ENCODE measurements around the gene HCN1.

The HCN1 gene

GRCh38 chr5:45279109-45279508, 417.1 kb downstream of the HCN1 start:
- Histone ChIP-seq H3K27me3 (ENCODE audit: insufficient read depth, poor library complexity, severe bottlenecking) (no peaks in the 10 kb centered on the region), H3K4me3 (replicated peaks; ENCODE audit: insufficient read depth, low read length) (no peak overlapping the region)

GRCh38 chr5:45277860-45278259, 418.3 kb downstream of the HCN1 start:
- H3K4me3 ChIP-seq (replicated peaks; ENCODE audit: insufficient read depth, low read length): no peak overlapping the region
- TF ChIP-seq POLR2AphosphoS5 (IDR thresholded peaks at IDR 0.05; ENCODE audit: low read depth) (no peak), SPI1 (IDR thresholded peaks at IDR 0.05; ENCODE audit: borderline replicate concordance, low read depth) (no peak), REST (IDR thresholded peaks at IDR 0.05; ENCODE audit: insufficient replicate concordance, low read depth) (no peak), GABPA (IDR thresholded peaks at IDR 0.05; ENCODE audit: low read depth) (no peak), CTCF (IDR thresholded peaks at IDR 0.05; ENCODE audit: insufficient read depth, low read length) (no peak)
- no peak overlapping the region for H3K27ac ChIP-seq (replicated peaks)
- DNase-seq (ENCODE audit: low read depth in 1 of 2, low spot score in 1 of 2): no peak
- H3K27me3 ChIP-seq (ENCODE audit: insufficient read depth, poor library complexity, severe bottlenecking): no peaks in the 10 kb centered on the region

More at GRCh38 chr5:45279109-45279508, 417.1 kb downstream of the HCN1 start:
- no peak for TF ChIP-seq POLR2AphosphoS5 (IDR thresholded peaks at IDR 0.05; ENCODE audit: low read depth)
- TF ChIP-seq CTCF (IDR thresholded peaks at IDR 0.05; ENCODE audit: insufficient read depth, low read length): no peak
- TF ChIP-seq GABPA (IDR thresholded peaks at IDR 0.05; ENCODE audit: low read depth): no peak
- TF ChIP-seq SPI1 (IDR thresholded peaks at IDR 0.05; ENCODE audit: borderline replicate concordance, low read depth): no peak
- TF ChIP-seq REST (IDR thresholded peaks at IDR 0.05; ENCODE audit: insufficient replicate concordance, low read depth): no peak
- no peak overlapping the region for H3K27ac ChIP-seq (replicated peaks)
- no peak for DNase-seq (ENCODE audit: low read depth in 1 of 2, low spot score in 1 of 2)

- TF ChIP-seq GABPA (IDR thresholded peaks at IDR 0.05; ENCODE audit: low read depth): no peak
- TF ChIP-seq SPI1 (IDR thresholded peaks at IDR 0.05; ENCODE audit: borderline replicate concordance, low read depth): no peak
- no peak for TF ChIP-seq POLR2AphosphoS5 (IDR thresholded peaks at IDR 0.05; ENCODE audit: low read depth)
- DNase-seq (ENCODE audit: low read depth in 1 of 2, low spot score in 1 of 2): no peak
- Histone ChIP-seq H3K4me3 (replicated peaks; ENCODE audit: insufficient read depth, low read length) (no peak overlapping the region), H3K27ac (replicated peaks) (no peak overlapping the region), H3K27me3 (ENCODE audit: insufficient read depth, poor library complexity, severe bottlenecking) (no peaks in the 10 kb centered on the region)
Measured at GRCh38 chr5:45274241-45274640, 421.9 kb downstream of the HCN1 start.

- Histone ChIP-seq H3K27ac (replicated peaks) (no peak overlapping the region), H3K27me3 (ENCODE audit: insufficient read depth, poor library complexity, severe bottlenecking) (no peaks in the 10 kb centered on the region), H3K4me3 (replicated peaks; ENCODE audit: insufficient read depth, low read length) (no peak overlapping the region)
- DNase-seq (ENCODE audit: low read depth in 1 of 2, low spot score in 1 of 2): no peak
- no peak for TF ChIP-seq POLR2AphosphoS5 (IDR thresholded peaks at IDR 0.05; ENCODE audit: low read depth)
- no peak for TF ChIP-seq SPI1 (IDR thresholded peaks at IDR 0.05; ENCODE audit: borderline replicate concordance, low read depth)
- no peak for TF ChIP-seq GABPA (IDR thresholded peaks at IDR 0.05; ENCODE audit: low read depth)
- no peak for TF ChIP-seq REST (IDR thresholded peaks at IDR 0.05; ENCODE audit: insufficient replicate concordance, low read depth)
- TF ChIP-seq CTCF (IDR thresholded peaks at IDR 0.05; ENCODE audit: insufficient read depth, low read length): no peak
Measured at GRCh38 chr5:45271626-45272025, 424.6 kb downstream of the HCN1 start.

Data from HL-60 (cell line).